Kidney epithelial cell (primary cell): Measurements from ENCODE around the gene PIBF1. TPM values are rescaled to one million over a fixed set of nuclear protein-coding genes. Genes with fewer than 3 reads are reported as not detected.
A peak's percentile ranks its signal among the peaks of the same experiment; 100 is the strongest.

Experiments used
- DNase-seq: peaks from one replicate; pipeline ENCODE4 v3.0.0-alpha.2; 2010; ENCODE audit warnings: low read depth
- H3K27me3 ChIP-seq: 2 replicates; pipeline ENCODE4 v1.6.0; 2011; ENCODE audit warnings: low read length; ENCODE audit not compliant: control insufficient read depth, insufficient read depth
- H3K36me3 ChIP-seq: 2 replicates; pipeline ENCODE4 v1.5.1; 2011; ENCODE audit warnings: low read length; ENCODE audit not compliant: control insufficient read depth, insufficient read depth
- H3K4me3 ChIP-seq: 2 replicates; pipeline ENCODE4 v1.5.1; 2011; ENCODE audit warnings: low read depth, mild to moderate bottlenecking, control low read depth, low read length
- CTCF ChIP-seq: IDR thresholded peaks from 2 replicates; pipeline ENCODE4 v1.5.1; 2011; ENCODE audit warnings: mild to moderate bottlenecking, moderate library complexity, low read length, control low read depth, inconsistent platforms; ENCODE audit not compliant: insufficient read depth, poor library complexity, severe bottlenecking
- total RNA-seq: library from RNA; depleted of rRNA; stranded (reverse); fragments of >200 nt; gene quantifications from 2 replicates; pipeline ENCODE4 v1.2.3, GENCODE V29; 2015

PIBF1 gene, protein sequence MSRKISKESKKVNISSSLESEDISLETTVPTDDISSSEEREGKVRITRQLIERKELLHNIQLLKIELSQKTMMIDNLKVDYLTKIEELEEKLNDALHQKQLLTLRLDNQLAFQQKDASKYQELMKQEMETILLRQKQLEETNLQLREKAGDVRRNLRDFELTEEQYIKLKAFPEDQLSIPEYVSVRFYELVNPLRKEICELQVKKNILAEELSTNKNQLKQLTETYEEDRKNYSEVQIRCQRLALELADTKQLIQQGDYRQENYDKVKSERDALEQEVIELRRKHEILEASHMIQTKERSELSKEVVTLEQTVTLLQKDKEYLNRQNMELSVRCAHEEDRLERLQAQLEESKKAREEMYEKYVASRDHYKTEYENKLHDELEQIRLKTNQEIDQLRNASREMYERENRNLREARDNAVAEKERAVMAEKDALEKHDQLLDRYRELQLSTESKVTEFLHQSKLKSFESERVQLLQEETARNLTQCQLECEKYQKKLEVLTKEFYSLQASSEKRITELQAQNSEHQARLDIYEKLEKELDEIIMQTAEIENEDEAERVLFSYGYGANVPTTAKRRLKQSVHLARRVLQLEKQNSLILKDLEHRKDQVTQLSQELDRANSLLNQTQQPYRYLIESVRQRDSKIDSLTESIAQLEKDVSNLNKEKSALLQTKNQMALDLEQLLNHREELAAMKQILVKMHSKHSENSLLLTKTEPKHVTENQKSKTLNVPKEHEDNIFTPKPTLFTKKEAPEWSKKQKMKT
- 12.2 and 17.0 TPM in 2 replicates for total RNA-seq

DNA sequence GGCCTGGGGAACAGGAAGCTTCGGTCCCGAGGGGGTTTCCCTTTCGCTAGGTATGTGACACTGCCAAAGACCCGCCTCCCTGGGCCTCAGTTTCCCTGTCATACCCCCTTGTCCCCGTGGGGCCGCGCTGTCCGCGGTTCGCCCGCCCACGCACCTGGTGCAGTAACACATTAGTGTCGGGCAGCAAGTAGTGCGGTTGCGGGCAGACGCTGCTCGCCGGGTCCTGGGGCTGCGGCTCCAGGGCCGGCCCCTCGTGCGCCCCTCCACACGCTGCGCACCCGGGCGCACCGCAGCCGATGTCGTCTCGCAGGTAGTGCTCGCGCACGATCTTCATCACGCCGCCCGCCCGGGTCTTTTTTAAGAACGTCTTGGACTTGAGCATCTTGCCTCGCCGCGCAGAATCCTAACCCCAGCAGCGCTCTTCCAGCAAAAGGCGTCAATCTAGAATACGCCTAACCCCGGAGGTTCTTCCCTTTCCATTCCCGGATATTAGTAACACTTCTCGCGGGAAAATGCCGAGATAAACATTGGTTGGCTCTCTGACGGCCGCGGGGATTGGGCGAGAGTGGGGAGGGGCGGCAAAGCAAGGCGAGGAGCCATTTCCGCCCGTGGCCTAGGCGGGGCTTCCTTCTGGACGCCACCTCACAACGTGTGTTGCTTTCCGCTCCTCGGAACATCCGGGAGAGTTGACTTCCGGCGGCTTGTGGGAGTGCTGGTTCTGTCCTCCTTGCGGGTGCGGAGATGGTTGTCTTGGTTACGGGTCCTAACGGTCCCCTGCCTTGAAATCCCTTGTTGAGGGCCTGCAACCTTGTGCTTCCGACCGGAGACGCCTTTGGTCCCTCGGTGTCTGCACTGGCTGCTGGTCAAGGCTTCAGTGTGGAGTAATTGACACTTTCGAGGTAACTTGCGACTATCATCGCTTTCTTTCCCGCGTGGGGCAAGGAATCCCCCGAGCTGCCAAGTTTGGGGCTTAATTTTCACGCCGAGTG, at the start of gene PIBF1, which contains the start of gene DIS3:
Gene PIBF1, plus strand, starts transcription at position 683 of the 989 bp plus-strand sequence. CDS start 1,337 bp downstream, outside the sequence.
Gene DIS3, minus strand, starts transcription at position 450 of the 989 bp plus-strand sequence. Its CDS starts 68 bp downstream, at position 382.
- DNase-seq: peak; percentile 94

GRCh38 chr13:72737033-72737432, 44.9 kb upstream of the PIBF1 start:
- no peaks in the 10 kb centered on the region for H3K27me3 ChIP-seq
- no peak for DNase-seq
- no peak overlapping the region for H3K4me3 ChIP-seq
- no peaks in the 10 kb centered on the region for H3K36me3 ChIP-seq
- TF ChIP-seq CTCF: no peak

More for the DNA sequence above, at the start of gene PIBF1, which contains the start of gene DIS3:
- H3K27me3 ChIP-seq: no peaks in the 10 kb centered on the region
- peak; percentile 8 for TF ChIP-seq CTCF
- H3K36me3 ChIP-seq: no peaks in the 10 kb centered on the region
- H3K4me3 ChIP-seq: peak within 1 kb of the TSS; percentile 98

DNA sequence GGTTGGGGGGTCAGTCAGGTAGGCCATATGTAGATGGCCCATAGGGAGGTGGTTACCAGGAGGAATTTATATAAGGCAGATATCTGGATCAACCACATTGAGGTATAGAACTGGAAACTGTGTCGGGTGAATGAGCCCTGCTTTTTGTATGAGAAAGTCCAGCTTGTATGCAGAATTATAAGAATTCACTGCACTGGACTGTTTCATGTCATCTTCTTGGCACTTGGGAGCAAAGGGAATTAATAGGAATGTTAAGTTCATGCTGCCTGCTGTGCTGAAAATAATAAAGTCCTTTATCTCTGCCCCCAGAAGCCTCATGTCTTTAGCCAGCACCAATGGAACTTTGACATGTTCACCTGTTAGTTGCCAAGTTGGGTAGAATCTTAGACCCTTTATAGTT, 41.9 kb upstream of the PIBF1 start:
- TF ChIP-seq CTCF: no peak

DNA sequence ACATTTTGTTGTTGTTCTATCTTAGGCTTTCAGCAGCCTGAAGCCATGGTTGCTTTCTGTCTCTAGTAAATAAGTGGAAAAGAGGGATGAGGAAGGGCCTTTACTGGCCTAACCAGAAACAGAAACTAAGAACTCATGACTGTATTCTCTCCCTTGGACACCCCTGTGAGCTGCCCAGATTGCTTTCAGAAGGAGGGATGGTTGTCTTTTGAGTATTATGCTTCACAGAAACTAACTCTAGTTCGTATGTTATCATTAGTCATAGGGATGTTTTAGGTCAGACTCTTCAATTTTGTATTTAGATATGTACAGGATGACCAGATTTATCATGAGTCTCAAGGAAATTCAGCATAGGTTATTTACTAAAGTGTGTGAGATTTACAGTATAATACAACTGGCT, 36.7 kb upstream of the PIBF1 start:
- DNase-seq: no peak
- no peak for TF ChIP-seq CTCF
- no peaks in the 10 kb centered on the region for H3K36me3 ChIP-seq
- H3K4me3 ChIP-seq: no peak overlapping the region
- H3K27me3 ChIP-seq: no peaks in the 10 kb centered on the region

More for the DNA sequence above, 41.9 kb upstream of the PIBF1 start:
- Histone ChIP-seq H3K36me3 (no peaks in the 10 kb centered on the region), H3K27me3 (no peaks in the 10 kb centered on the region), H3K4me3 (no peak overlapping the region)
- DNase-seq: no peak

GRCh38 chr13:72751220-72751619, 30.7 kb upstream of the PIBF1 start:
- no peaks in the 10 kb centered on the region for H3K27me3 ChIP-seq
- TF ChIP-seq CTCF: no peak
- no peak for DNase-seq
- no peak overlapping the region for H3K4me3 ChIP-seq
- peaks cover 1% of the 10 kb centered on the region for H3K36me3 ChIP-seq
